ENCODE results near the gene SDK1.

Gene SDK1

DNA sequence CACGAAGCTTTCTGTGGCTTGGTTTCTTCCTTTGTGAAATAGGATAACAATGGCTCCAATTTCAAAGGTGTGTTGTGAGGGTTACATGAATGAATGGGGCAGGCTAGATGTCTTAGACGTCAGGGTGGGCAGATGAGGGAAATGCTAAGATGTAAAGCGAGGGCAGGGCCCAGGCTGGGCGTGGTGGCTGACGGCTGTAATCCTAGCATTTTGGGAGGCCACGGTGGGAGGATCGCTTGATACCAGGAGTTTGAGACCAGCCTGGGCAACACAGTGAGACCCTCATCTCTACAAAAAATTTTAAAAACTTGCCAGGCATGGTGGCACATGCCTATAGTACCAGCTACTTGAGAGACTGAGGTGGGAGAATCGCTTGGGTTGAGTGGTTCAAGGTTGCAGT, 773.4 kb downstream of the SDK1 start:
- no peak for TF ChIP-seq CTCF (IDR thresholded peaks at IDR 0.05; ENCODE audit: unreplicated experiment in 3 of 3)
- H3K4me1 Mint-ChIP-seq = peaks cover 17% of the 10 kb centered on the region
- peaks cover 12% of the 10 kb centered on the region for H3K36me3 Mint-ChIP-seq (ENCODE audit: low read depth)
- peaks cover 3% of the 10 kb centered on the region for H3K9me3 Mint-ChIP-seq
- no peak overlapping the region for H3K4me3 Mint-ChIP-seq
- no peak overlapping the region for H3K27ac Mint-ChIP-seq
- peaks cover 3% of the 10 kb centered on the region for H3K27me3 Mint-ChIP-seq (ENCODE audit: low read depth)

- peaks cover 14% of the 10 kb centered on the region for H3K36me3 Mint-ChIP-seq (ENCODE audit: low read depth)
- peaks cover 3% of the 10 kb centered on the region for H3K9me3 Mint-ChIP-seq
- no peak overlapping the region for H3K4me3 Mint-ChIP-seq
- H3K27ac Mint-ChIP-seq = no peak overlapping the region
- peaks cover 17% of the 10 kb centered on the region for H3K4me1 Mint-ChIP-seq
- peaks cover 3% of the 10 kb centered on the region for H3K27me3 Mint-ChIP-seq (ENCODE audit: low read depth)
- TF ChIP-seq CTCF (IDR thresholded peaks at IDR 0.05; ENCODE audit: unreplicated experiment in 3 of 3) = no peak
Observed at GRCh38 chr7:4074994-4075393, 773.9 kb downstream of the SDK1 start.

- no peak for TF ChIP-seq CTCF (IDR thresholded peaks at IDR 0.05; ENCODE audit: unreplicated experiment in 3 of 3)
- peaks cover 3% of the 10 kb centered on the region for H3K9me3 Mint-ChIP-seq
- no peak overlapping the region for H3K4me3 Mint-ChIP-seq
- no peak overlapping the region for H3K27ac Mint-ChIP-seq
- peaks cover 11% of the 10 kb centered on the region for H3K4me1 Mint-ChIP-seq
- peaks cover 3% of the 10 kb centered on the region for H3K27me3 Mint-ChIP-seq (ENCODE audit: low read depth)
- H3K36me3 Mint-ChIP-seq (ENCODE audit: low read depth) = peaks cover 11% of the 10 kb centered on the region
Observed at GRCh38 chr7:4076701-4077294, 775.7 kb downstream of the SDK1 start.

GRCh38 chr7:4077980-4078379, 776.9 kb downstream of the SDK1 start:
- peaks cover 6% of the 10 kb centered on the region for H3K4me1 Mint-ChIP-seq
- no peak overlapping the region for H3K27ac Mint-ChIP-seq
- peaks cover 11% of the 10 kb centered on the region for H3K36me3 Mint-ChIP-seq (ENCODE audit: low read depth)
- no peak overlapping the region for H3K4me3 Mint-ChIP-seq
- no peak for TF ChIP-seq CTCF (IDR thresholded peaks at IDR 0.05; ENCODE audit: unreplicated experiment in 3 of 3)
- H3K27me3 Mint-ChIP-seq (ENCODE audit: low read depth) = peaks cover under 1% of the 10 kb centered on the region
- peaks cover 3% of the 10 kb centered on the region for H3K9me3 Mint-ChIP-seq

- TF ChIP-seq CTCF (IDR thresholded peaks at IDR 0.05; ENCODE audit: unreplicated experiment in 3 of 3) = no peak
- H3K27ac Mint-ChIP-seq = no peak overlapping the region
- peaks cover 11% of the 10 kb centered on the region for H3K36me3 Mint-ChIP-seq (ENCODE audit: low read depth)
- H3K4me3 Mint-ChIP-seq = no peak overlapping the region
- peaks cover 3% of the 10 kb centered on the region for H3K9me3 Mint-ChIP-seq
- H3K27me3 Mint-ChIP-seq (ENCODE audit: low read depth) = no peaks in the 10 kb centered on the region
- no peaks in the 10 kb centered on the region for H3K4me1 Mint-ChIP-seq
Observed at GRCh38 chr7:4078580-4078979, 777.5 kb downstream of the SDK1 start.

DNA sequence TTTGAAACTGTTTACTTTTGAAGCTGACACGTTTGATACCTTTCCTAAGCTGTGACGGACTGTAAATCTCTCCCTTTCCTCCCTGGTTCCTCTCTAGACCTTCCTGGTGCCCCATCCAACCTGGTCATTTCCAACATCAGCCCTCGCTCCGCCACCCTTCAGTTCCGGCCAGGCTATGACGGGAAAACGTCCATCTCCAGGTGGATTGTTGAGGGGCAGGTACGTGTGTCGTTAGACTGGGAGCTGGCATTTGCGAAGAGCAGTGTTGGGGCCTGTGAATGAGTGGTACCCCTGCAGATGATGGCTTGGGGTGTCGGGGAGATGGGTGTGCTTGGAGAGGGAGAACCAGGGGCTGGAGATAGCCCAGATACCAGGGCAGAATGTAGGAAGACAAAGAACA, 778.3 kb downstream of the SDK1 start:
- H3K4me1 Mint-ChIP-seq = no peaks in the 10 kb centered on the region
- no peaks in the 10 kb centered on the region for H3K27me3 Mint-ChIP-seq (ENCODE audit: low read depth)
- no peak for TF ChIP-seq CTCF (IDR thresholded peaks at IDR 0.05; ENCODE audit: unreplicated experiment in 3 of 3)
- peaks cover 11% of the 10 kb centered on the region for H3K36me3 Mint-ChIP-seq (ENCODE audit: low read depth)
- H3K27ac Mint-ChIP-seq = no peak overlapping the region
- peaks cover 3% of the 10 kb centered on the region for H3K9me3 Mint-ChIP-seq
- H3K4me3 Mint-ChIP-seq = no peak overlapping the region

Data from nephron (organoid).